RWPE2 (cell line): ENCODE results near the gene ACOXL.

Experiments
- ATAC-seq: fragments of 200-7000 bp; cut with Tn5 transposase; 3 replicates; pipeline ENCODE4 v1.9.1; 2021; ENCODE audit warnings: low read depth
- DNase-seq: peaks from one replicate; pipeline ENCODE4 v3.0.0-alpha.2; 2020; ENCODE audit warnings: low spot score
- H3K27ac ChIP-seq: fragments of 450-650 bp; 2 replicates; pipeline ENCODE4 v1.5.1; 2017; ENCODE audit warnings: mild to moderate bottlenecking; ENCODE audit not compliant: poor library complexity, severe bottlenecking
- H3K27me3 ChIP-seq: fragments of 250-450 bp; sonication (Bioruptor Pico); 2 replicates; pipeline ENCODE4 v1.5.1; 2021; ENCODE audit warnings: mild to moderate bottlenecking, moderate library complexity; ENCODE audit not compliant: insufficient read depth, poor library complexity, severe bottlenecking
- H3K36me3 ChIP-seq: fragments of 250-450 bp; sonication (Bioruptor Pico); 2 replicates; pipeline ENCODE4 v1.5.1; 2020; ENCODE audit warnings: low read depth, mild to moderate bottlenecking, moderate library complexity
- H3K4me1 ChIP-seq: fragments of 250-450 bp; sonication (Bioruptor Pico); 2 replicates; pipeline ENCODE4 v1.5.1; 2021; ENCODE audit warnings: mild to moderate bottlenecking, moderate library complexity; ENCODE audit not compliant: insufficient read depth, poor library complexity, severe bottlenecking
- H3K4me3 ChIP-seq: fragments of 250-450 bp; sonication (Bioruptor Pico); 2 replicates; pipeline ENCODE4 v1.5.1; 2021; ENCODE audit warnings: mild to moderate bottlenecking, moderate library complexity; ENCODE audit not compliant: severe bottlenecking
- H3K9me3 ChIP-seq: fragments of 250-450 bp; sonication (Bioruptor Pico); 2 replicates; pipeline ENCODE4 v1.5.1; 2021; ENCODE audit warnings: mild to moderate bottlenecking, moderate library complexity; ENCODE audit not compliant: severe bottlenecking
- CTCF ChIP-seq: fragments of 450-650 bp; IDR thresholded peaks from one replicate; pipeline ENCODE4 v1.5.1; 2017; ENCODE audit warnings: mild to moderate bottlenecking, moderate library complexity; ENCODE audit not compliant: poor library complexity, severe bottlenecking

ACOXL gene

DNA sequence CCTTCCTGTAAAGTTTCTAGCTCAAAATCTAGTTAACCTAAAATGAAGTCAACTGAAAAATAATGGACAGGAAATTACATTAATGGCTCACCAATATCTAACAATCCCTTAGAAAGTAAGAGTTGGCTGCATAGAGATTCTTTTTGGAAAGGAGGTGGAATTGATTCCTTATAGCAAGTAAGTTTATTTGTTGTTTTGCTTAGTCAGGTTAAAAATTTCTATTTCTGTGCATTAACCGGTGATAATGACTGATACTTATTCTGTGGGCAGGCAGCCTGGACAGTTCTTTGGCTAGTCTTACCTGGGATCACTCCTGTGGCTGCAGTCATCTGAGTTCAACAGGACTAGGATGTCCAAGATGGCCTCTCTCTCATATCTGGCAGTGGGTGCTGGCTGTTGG lies 381.5 kb downstream of the ACOXL start:
- Histone ChIP-seq H3K36me3 (no peaks in the 10 kb centered on the region), H3K9me3 (no peaks in the 10 kb centered on the region), H3K4me1 (peaks cover 6% of the 10 kb centered on the region), H3K27ac (no peak overlapping the region), H3K4me3 (no peak overlapping the region), H3K27me3 (no peaks in the 10 kb centered on the region)
- ATAC-seq (no peak), DNase-seq (no peak)
- TF ChIP-seq CTCF, result no peak

GRCh38 chr2:111116011-111116746 lies 383.8 kb downstream of the ACOXL start:
- Histone ChIP-seq H3K27me3 (no peaks in the 10 kb centered on the region), H3K4me3 (no peak overlapping the region), H3K36me3 (no peaks in the 10 kb centered on the region), H3K9me3 (no peaks in the 10 kb centered on the region), H3K27ac (no peak overlapping the region), H3K4me1 (no peaks in the 10 kb centered on the region)
- ATAC-seq (no peak), DNase-seq (no peak)
- no peak for TF ChIP-seq CTCF

DNA sequence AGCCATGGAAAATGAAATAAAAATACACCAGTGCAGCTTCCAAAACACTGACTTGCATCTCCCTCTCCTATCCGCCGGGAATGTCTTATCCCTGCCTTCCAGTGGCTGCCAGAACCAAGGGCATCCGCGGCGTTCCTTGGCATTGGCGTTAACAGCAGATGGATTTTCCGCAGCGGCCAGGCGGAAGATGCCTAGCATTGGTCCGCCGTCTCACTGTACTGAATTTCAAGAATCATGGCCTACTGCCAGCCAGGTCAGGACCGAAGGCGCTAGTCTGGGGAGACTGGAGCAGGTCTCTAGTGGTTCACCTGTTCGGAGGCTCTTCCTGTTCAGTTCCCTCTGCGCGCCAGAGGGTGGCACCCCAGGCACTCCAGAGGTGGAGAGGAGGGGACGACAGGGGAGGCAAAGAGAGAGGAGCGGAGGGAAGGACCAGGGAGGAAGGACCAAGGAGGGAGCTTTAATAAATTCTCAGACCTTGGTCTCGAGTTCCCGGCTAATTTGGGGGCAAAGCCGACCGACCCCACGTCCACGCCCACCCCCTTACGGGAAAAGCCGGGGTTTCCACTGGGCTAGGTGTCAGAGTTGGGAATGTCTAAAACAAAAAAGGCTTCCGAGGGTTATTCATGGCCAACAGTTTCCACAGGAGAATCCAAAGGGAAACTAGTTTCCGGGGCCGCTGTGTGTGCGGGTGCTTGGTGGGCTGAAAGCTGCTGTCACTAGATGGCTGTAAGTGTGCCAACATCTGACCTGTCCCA lies 384.6 kb downstream of the ACOXL start:
- DNase-seq, result peak; percentile 69
- peak; percentile 69 for ATAC-seq

GRCh38 chr2:111117598-111118480 lies 385.5 kb downstream of the ACOXL start:
- Histone ChIP-seq H3K36me3 (no peaks in the 10 kb centered on the region), H3K27ac (no peak overlapping the region), H3K4me3 (peak overlapping the region; percentile 21), H3K27me3 (no peaks in the 10 kb centered on the region), H3K9me3 (no peaks in the 10 kb centered on the region), H3K4me1 (no peaks in the 10 kb centered on the region)
- no peak for TF ChIP-seq CTCF
- DNase-seq (no peak), ATAC-seq (no peak)

More for the DNA sequence above, 384.6 kb downstream of the ACOXL start:
- Histone ChIP-seq H3K27ac (no peak overlapping the region), H3K4me1 (no peaks in the 10 kb centered on the region), H3K9me3 (no peaks in the 10 kb centered on the region), H3K36me3 (no peaks in the 10 kb centered on the region), H3K27me3 (no peaks in the 10 kb centered on the region), H3K4me3 (peak overlapping the region; percentile 21)
- peak; percentile 92 for TF ChIP-seq CTCF
